WTC11 (cell line): Measurements from ENCODE around the gene AVL9.

Source experiments
- ARID4B ChIP-seq: sonication (generic); formaldehyde crosslinking; IDR thresholded peaks from 2 replicates; pipeline ENCODE4 v1.8.0; 2023; ENCODE audit warnings: missing genetic modification reagents, mild to moderate bottlenecking, borderline replicate concordance
- ATF3 ChIP-seq: sonication (generic); formaldehyde crosslinking; conservative IDR thresholded peaks from 2 replicates; pipeline ENCODE4 v1.8.1; 2022; ENCODE audit warnings: mild to moderate bottlenecking, missing genetic modification reagents
- CREM ChIP-seq: sonication (generic); formaldehyde crosslinking; IDR thresholded peaks from 2 replicates; pipeline ENCODE4 v1.8.1; 2022; ENCODE audit warnings: mild to moderate bottlenecking, missing genetic modification reagents, moderate library complexity
- CTCF ChIP-seq: fragments of 200-600 bp; IDR thresholded peaks from 2 replicates; pipeline ENCODE4 v1.8.0; 2022; ENCODE audit warnings: antibody characterized with exemption
- E2F5 ChIP-seq: sonication (generic); formaldehyde crosslinking; IDR thresholded peaks from 2 replicates; pipeline ENCODE4 v1.8.1; 2022; ENCODE audit warnings: mild to moderate bottlenecking, moderate library complexity, missing genetic modification reagents
- EMX1 ChIP-seq: fragments of 250-450 bp; sonication (Bioruptor Pico); IDR thresholded peaks from 2 replicates; pipeline ENCODE4 v1.8.0; 2021; ENCODE audit warnings: mild to moderate bottlenecking
- HMGXB4 ChIP-seq: sonication (generic); formaldehyde crosslinking; IDR thresholded peaks from 2 replicates; pipeline ENCODE4 v1.8.1; 2023; ENCODE audit warnings: mild to moderate bottlenecking, moderate library complexity, missing genetic modification reagents
- IRF2 ChIP-seq: sonication (generic); formaldehyde crosslinking; IDR thresholded peaks from 2 replicates; pipeline ENCODE4 v1.8.0; 2022; ENCODE audit warnings: low read depth, missing genetic modification reagents, borderline replicate concordance
- MAX ChIP-seq: sonication (generic); formaldehyde crosslinking; IDR thresholded peaks from 2 replicates; pipeline ENCODE4 v1.8.0; 2022; ENCODE audit warnings: mild to moderate bottlenecking, missing genetic modification reagents
- OVOL2 ChIP-seq: fragments of 250-450 bp; sonication (Bioruptor Pico); IDR thresholded peaks from 2 replicates; pipeline ENCODE4 v1.9.0; 2021; ENCODE audit warnings: mild to moderate bottlenecking, borderline replicate concordance
- SMAD3 ChIP-seq: sonication (generic); formaldehyde crosslinking; IDR thresholded peaks from 2 replicates; pipeline ENCODE4 v1.8.0; 2022; ENCODE audit warnings: missing genetic modification reagents, mild to moderate bottlenecking, borderline replicate concordance
- STAT6 ChIP-seq: sonication (generic); formaldehyde crosslinking; conservative IDR thresholded peaks from 2 replicates; pipeline ENCODE4 v1.8.1; 2023; ENCODE audit warnings: mild to moderate bottlenecking, low read depth, missing genetic modification reagents, moderate library complexity
- ZNF281 ChIP-seq: sonication (generic); formaldehyde crosslinking; IDR thresholded peaks from 2 replicates; pipeline ENCODE4 v1.8.0; 2023; ENCODE audit warnings: mild to moderate bottlenecking, missing genetic modification reagents

GRCh38 chr7:32561613-32562012 lies 66.3 kb downstream of the AVL9 start:
- TF ChIP-seq MAX: no peak
- no peak for TF ChIP-seq ATF3 (CRISPR knock-in tag)
- no peak for TF ChIP-seq OVOL2 (CRISPR knock-in tag)
- no peak for TF ChIP-seq ZNF281 (CRISPR knock-in tag)
- TF ChIP-seq HMGXB4 (CRISPR knock-in tag): no peak
- TF ChIP-seq CTCF: no peak
- TF ChIP-seq IRF2 (CRISPR knock-in tag): no peak
- no peak for TF ChIP-seq CREM (CRISPR knock-in tag)
- TF ChIP-seq STAT6 (CRISPR knock-in tag): no peak
- TF ChIP-seq SMAD3: no peak
- TF ChIP-seq ARID4B: no peak
- TF ChIP-seq EMX1: no peak
- TF ChIP-seq E2F5 (CRISPR knock-in tag): no peak
